H1 (cell line): ENCODE results near the gene QSOX2. TPM values are rescaled to one million over a fixed set of nuclear protein-coding genes. Genes with fewer than 3 reads are reported as not detected.

Source experiments
- CTCF ChIA-PET: fragments of 300-600 bp; sonication (Branson Sonifier 250); formaldehyde crosslinking; loops from one replicate; lab custom pipeline; 2021; ENCODE audit not compliant: partially characterized antibody; lab: Charles Lee
- POLR2A ChIA-PET: fragments of 300-600 bp; sonication (Branson Sonifier 250); formaldehyde crosslinking; loops from one replicate; lab custom pipeline; 2021; ENCODE audit warnings: inconsistent platforms; ENCODE audit not compliant: partially characterized antibody; lab: Charles Lee
- DNase-seq, 2 experiments: peaks; one replicate each; pipeline versions ENCODE4 v3.0.0 to v3.0.0-alpha.2; 2010 to 2022; ENCODE audit warnings: low spot score in 2 of 2, low read depth in 1 of 2, mixed read lengths in 1 of 2
- FAIRE-seq: peaks from 2 replicates; lab custom pipeline; 2011; peaks lifted over from hg19 to GRCh38; lab: Jason Lieb, UNC
- H2AFZ ChIP-seq: 2 replicates; pipeline ENCODE4 v1.8.1; 2012; ENCODE audit warnings: low read length, inconsistent platforms
- H2AK5ac ChIP-seq: 2 replicates; pipeline ENCODE4 v1.6.1; 2013; ENCODE audit warnings: low read depth, low read length
- H2BK120ac ChIP-seq: replicated peaks from 2 replicates; pipeline ENCODE3; 2013; ENCODE audit warnings: low read depth, low read length, inconsistent platforms
- H2BK12ac ChIP-seq: 2 replicates; pipeline ENCODE4 v1.6.1; 2013; ENCODE audit warnings: low read depth, low read length
- H2BK15ac ChIP-seq: 2 replicates; pipeline ENCODE4 v1.6.1; 2013; ENCODE audit warnings: low read length
- H2BK20ac ChIP-seq: 2 replicates; pipeline ENCODE4 v1.6.1; 2013; ENCODE audit warnings: low read length
- H2BK5ac ChIP-seq: 2 replicates; pipeline ENCODE4 v1.6.1; 2013; ENCODE audit warnings: low read depth, low read length
- H3K14ac ChIP-seq: 2 replicates; pipeline ENCODE4 v1.6.1; 2013; ENCODE audit warnings: inconsistent platforms; ENCODE audit not compliant: insufficient read length
- H3K18ac ChIP-seq: 2 replicates; pipeline ENCODE4 v1.6.1; 2013; ENCODE audit warnings: low read length; ENCODE audit errors: extremely low read depth
- H3K23ac ChIP-seq: 2 replicates; pipeline ENCODE4 v1.6.1; 2013; ENCODE audit warnings: inconsistent platforms; ENCODE audit not compliant: insufficient read length
- H3K23me2 ChIP-seq: 2 replicates; pipeline ENCODE4 v1.6.1; 2013; ENCODE audit warnings: low read depth, low read length
- H3K27ac ChIP-seq: 2 replicates; pipeline ENCODE4 v1.6.1; 2011; ENCODE audit warnings: low read depth, low read length, inconsistent platforms
- H3K27me3 ChIP-seq, 4 experiments: replicated peaks in 1 of 4; 1 replicate in 1 of 4; 2 replicates in 3 of 4; pipeline versions ENCODE4 v1.6.1 to v1.8.1; 2011 to 2013; ENCODE audit warnings: low read length in 3 of 4, mild to moderate bottlenecking in 3 of 4, inconsistent platforms in 2 of 4, mixed read lengths in 2 of 4, moderate library complexity in 1 of 4; ENCODE audit not compliant: control insufficient read depth in 3 of 4, insufficient read depth in 3 of 4; ENCODE audit errors: extremely low read depth in 1 of 4
- H3K36me3 ChIP-seq, 4 experiments: 2 replicates each; pipeline versions ENCODE4 v1.6.1 to v1.8.1; 2011 to 2013; ENCODE audit warnings: mild to moderate bottlenecking in 4 of 4, low read length in 3 of 4, moderate library complexity in 2 of 4, control low read depth in 1 of 4, inconsistent platforms in 1 of 4; ENCODE audit not compliant: insufficient read depth in 4 of 4, control insufficient read depth in 2 of 4
- H3K4ac ChIP-seq: replicated peaks from 2 replicates; pipeline ENCODE3; 2013; ENCODE audit warnings: low read length, low read depth, mixed read lengths, inconsistent platforms; ENCODE audit not compliant: insufficient read length
- H3K4me1 ChIP-seq, 4 experiments: replicated peaks in 1 of 4; 1 replicate in 1 of 4; 2 replicates in 3 of 4; pipeline versions ENCODE4 v1.6.1 to v1.8.1; 2011 to 2013; ENCODE audit warnings: low read length in 3 of 4, inconsistent platforms in 2 of 4, mixed read lengths in 1 of 4; ENCODE audit not compliant: insufficient read depth in 4 of 4, control insufficient read depth in 3 of 4
- H3K4me2 ChIP-seq, 2 experiments: 2 replicates each; pipeline versions ENCODE4 v1.6.1 to v1.8.1; 2011 to 2013; ENCODE audit warnings: low read depth in 2 of 2, low read length in 2 of 2, control low read depth in 1 of 2, inconsistent platforms in 1 of 2, mild to moderate bottlenecking in 1 of 2; ENCODE audit not compliant: insufficient read depth in 1 of 2
- H3K4me3 ChIP-seq, 4 experiments: fragments of 200-600, 300-600 bp in 1 of 4; sonication (generic), shearing (Covaris generic), sonication (Bioruptor Twin) in 1 of 4; 2 replicates each; pipeline versions ENCODE4 v1.5.1 to v1.8.1; 2011 to 2016; ENCODE audit warnings: low read length in 4 of 4, low read depth in 3 of 4, control low read depth in 2 of 4, inconsistent platforms in 2 of 4, mild to moderate bottlenecking in 2 of 4, mixed read lengths in 1 of 4, moderate library complexity in 1 of 4; ENCODE audit not compliant: insufficient read depth in 2 of 4; ENCODE audit errors: extremely low read depth in 1 of 4
- H3K56ac ChIP-seq: replicated peaks from 2 replicates; pipeline ENCODE3; 2013; ENCODE audit warnings: low read depth, mild to moderate bottlenecking, mixed read lengths, low read length, inconsistent platforms; ENCODE audit not compliant: insufficient read length
- H3K79me1 ChIP-seq: 2 replicates; pipeline ENCODE4 v1.6.1; 2013; ENCODE audit warnings: low read depth, low read length, control low read depth
- H3K79me2 ChIP-seq, 2 experiments: 2 replicates each; pipeline versions ENCODE4 v1.6.1 to v1.8.1; 2012 to 2013; ENCODE audit warnings: low read length in 2 of 2, mild to moderate bottlenecking in 2 of 2, inconsistent platforms in 1 of 2; ENCODE audit not compliant: insufficient read depth in 2 of 2, control insufficient read depth in 1 of 2
- H3K9ac ChIP-seq, 4 experiments: replicated peaks in 1 of 4; 1 replicate in 1 of 4; 2 replicates in 3 of 4; pipeline versions ENCODE4 v1.6.1 to v1.8.1; 2011 to 2013; ENCODE audit warnings: low read depth in 3 of 4, low read length in 3 of 4, control low read depth in 2 of 4, mild to moderate bottlenecking in 2 of 4, moderate library complexity in 2 of 4, inconsistent platforms in 1 of 4; ENCODE audit errors: extremely low read depth in 1 of 4
- H3K9me3 ChIP-seq, 2 experiments: 2 replicates each; pipeline versions ENCODE4 v1.6.1 to v1.8.1; 2012 to 2013; ENCODE audit warnings: mild to moderate bottlenecking in 2 of 2, moderate library complexity in 2 of 2, control low read depth in 1 of 2, inconsistent platforms in 1 of 2, low read depth in 1 of 2, low read length in 1 of 2, mixed read lengths in 1 of 2; ENCODE audit not compliant: insufficient read depth in 2 of 2
- H4K20me1 ChIP-seq, 2 experiments: replicated peaks in 1 of 2; 2 replicates each; pipeline versions ENCODE3 to v1.8.1; 2011 to 2013; ENCODE audit warnings: inconsistent platforms in 2 of 2, low read length in 2 of 2, mild to moderate bottlenecking in 1 of 2; ENCODE audit not compliant: insufficient read depth in 2 of 2, control insufficient read depth in 1 of 2
- H4K5ac ChIP-seq: 2 replicates; pipeline ENCODE4 v1.6.1; 2013; ENCODE audit warnings: low read length, low read depth, mixed read lengths, inconsistent platforms; ENCODE audit not compliant: insufficient read length
- H4K8ac ChIP-seq: 2 replicates; pipeline ENCODE4 v1.8.0; 2013; ENCODE audit warnings: mild to moderate bottlenecking, moderate library complexity, low read length, inconsistent platforms; ENCODE audit not compliant: insufficient read depth; ENCODE audit errors: extremely low read depth
- H4K91ac ChIP-seq: replicated peaks from 2 replicates; pipeline ENCODE3; 2013; ENCODE audit warnings: low read length, mixed read lengths, inconsistent platforms; ENCODE audit not compliant: insufficient read length
- EGR1 ChIP-seq: IDR thresholded peaks from 2 replicates; pipeline ENCODE4 v1.6.1; 2011; ENCODE audit warnings: low read depth, low read length, borderline replicate concordance
- GABPA ChIP-seq: IDR thresholded peaks from 2 replicates; pipeline ENCODE4 v1.6.1; 2011; ENCODE audit warnings: mild to moderate bottlenecking, low read length, moderate library complexity, borderline replicate concordance; ENCODE audit not compliant: insufficient read depth
- MAFK ChIP-seq: IDR thresholded peaks from 2 replicates; pipeline ENCODE4 v1.6.1; 2012; ENCODE audit warnings: low read depth, mild to moderate bottlenecking, improper control_type of control experiment, low read length
- RAD21 ChIP-seq, 2 experiments: IDR thresholded peaks in 1 of 2; conservative IDR thresholded peaks in 1 of 2; 2 replicates each; pipeline ENCODE4 v1.6.1; 2011; ENCODE audit warnings: low read depth in 2 of 2, low read length in 2 of 2, improper control_type of control experiment in 1 of 2, inconsistent platforms in 1 of 2, mild to moderate bottlenecking in 1 of 2, moderate library complexity in 1 of 2
- WGBS, 2 experiments: shearing (Covaris generic) in 1 of 2; methylation state at CpG; one replicate each; pipeline versions ENCODE4 v1.1.6 to v1.1.7; 2013 to 2015; ENCODE audit warnings: low lambda C conversion rate in 2 of 2, mixed read lengths in 2 of 2, inconsistent platforms in 1 of 2, low coverage in 1 of 2, missing lambda C conversion rate in 1 of 2; ENCODE audit not compliant: insufficient replicate concordance in 2 of 2, insufficient coverage in 1 of 2, insufficient read length in 1 of 2; ENCODE audit errors: extremely low coverage in 1 of 2, missing lambda C conversion rate in 1 of 2; 5-methylcytosine and 5-hydroxymethylcytosine counted together
- polyA plus RNA-seq, 7 experiments: library from polyadenylated mRNA; depleted of rRNA in 3 of 7; stranded (reverse) in 5 of 7; unstranded in 2 of 7; fragments of >200 nt in 5 of 7; fragments of 200-250 nt in 2 of 7; gene quantifications; 1 replicate in 5 of 7; 2 replicates in 1 of 7; 4 replicates in 1 of 7; pipeline versions ENCODE4 v1.2.1 to v1.2.3, GENCODE V29; 2011 to 2013; ENCODE audit warnings: missing spikeins in 2 of 7, mixed read lengths in 2 of 7
- total RNA-seq: library from RNA; stranded (reverse); fragmentation: NEBNext Ultra II Directional; extraction: Animal tissue kit (Norgen Biotek cat#: 25700); gene quantifications from 2 replicates; pipeline ENCODE4 v1.2.1, GENCODE V29; 2021

QSOX2 gene
- total and polyA plus RNA-seq, 2 of the 8 experiments (the other 6 are each of a cell fraction or from before 2014, with no cell fraction given) = 18.0 to 28.6 TPM

DNA sequence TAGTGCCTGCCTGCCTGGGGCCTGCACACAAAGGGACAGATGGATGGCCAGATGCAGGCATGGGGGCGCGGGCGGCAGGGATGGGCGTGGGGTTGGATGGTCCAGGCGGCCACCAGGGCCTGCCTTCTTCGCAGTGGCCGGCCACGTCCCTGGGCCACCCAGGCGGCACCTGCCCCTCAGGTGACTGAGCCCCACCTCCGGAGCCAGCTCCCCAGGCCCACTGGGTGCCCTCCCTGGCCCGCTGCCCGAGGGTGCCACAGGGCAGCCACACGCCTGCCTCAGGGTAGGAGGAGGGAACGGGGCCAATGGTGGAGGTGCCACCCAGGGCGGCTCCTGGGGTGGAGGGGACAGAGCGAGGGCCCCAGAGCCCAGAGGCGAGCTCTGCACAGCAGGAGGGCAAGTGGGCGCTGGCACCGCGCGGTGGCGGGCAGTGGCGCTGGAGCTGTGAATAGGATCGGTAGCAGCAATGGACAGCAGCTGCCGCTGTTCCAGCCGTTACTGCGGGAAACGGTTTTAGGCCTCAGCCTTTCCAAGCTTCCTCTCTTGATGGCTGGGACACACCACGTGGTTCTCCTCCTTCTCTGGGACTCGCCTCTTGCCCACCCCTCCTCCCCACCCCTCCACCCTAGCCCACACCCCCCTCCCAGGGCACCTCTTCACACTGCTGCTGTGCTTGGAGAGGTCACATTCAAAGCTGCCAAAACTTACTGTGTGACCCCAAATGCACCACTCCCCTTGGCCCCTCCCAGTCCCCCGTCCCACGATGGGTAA is 59.8 kb downstream of the QSOX2 start:
- H2BK12ac ChIP-seq = 0 out of 2 replicates have a peak overlapping the region, but pooled peaks have one; percentile 23
- no peak overlapping the region for H2AK5ac ChIP-seq
- H3K56ac ChIP-seq = no peak overlapping the region
- no peaks in the 10 kb centered on the region for H3K9me3 ChIP-seq
- no peak overlapping the region for H3K14ac ChIP-seq
- H2AFZ ChIP-seq = no peak overlapping the region
- H3K23me2 ChIP-seq = no peaks in the 10 kb centered on the region
- TF ChIP-seq GABPA = no peak
- TF ChIP-seq MAFK = no peak
- TF ChIP-seq RAD21 (IDR thresholded peaks at IDR 0.05 in 1 of 2, conservative IDR thresholded peaks at IDR 0.05 in 1 of 2; ENCODE audit: low read depth in 2 of 2, low read length in 2 of 2) = no peak
- no peak for TF ChIP-seq EGR1
- H2BK15ac ChIP-seq = no peak overlapping the region
- H3K79me1 ChIP-seq = no peaks in the 10 kb centered on the region
- no peak overlapping the region for H3K4ac ChIP-seq
- peaks cover 0 to 12% (median 8%) of the 10 kb centered on the region in 4 experiments; a peak in 6 of 7 replicates for H3K27me3 ChIP-seq
- peaks cover 0 to 3% of the 10 kb centered on the region in 2 experiments for H4K20me1 ChIP-seq
- no peak overlapping the region for H3K4me2 ChIP-seq
- no peak overlapping the region for H4K91ac ChIP-seq
- H3K4me3 ChIP-seq = no peak overlapping the region
- no peak overlapping the region for H3K18ac ChIP-seq
- ChIA-PET CTCF (interaction anchor here (0.6 to 8.0 kb wide), 20 partner anchors 8 to 139 kb away, joined by 3 to 62 read pairs (median 4); no protein-coding TSS in a partner anchor), POLR2A (interaction anchor here (1.4 to 2.4 kb wide), 3 partner anchors 10 to 16 kb away, joined by 4 to 5 read pairs (median 5); no protein-coding TSS in a partner anchor)
- WGBS, 2 experiments = 89% methylated on average over 24 of the region's 32 CpGs; no CpG with 5 or more reads in 1 of the 2 experiments
- no peak overlapping the region for H4K5ac ChIP-seq
- H3K9ac ChIP-seq = no peak overlapping the region
- H4K8ac ChIP-seq = no peak overlapping the region
- H2BK20ac ChIP-seq = no peak overlapping the region
- no peak overlapping the region for H3K27ac ChIP-seq
- no peak overlapping the region for H2BK120ac ChIP-seq
- no peaks in the 10 kb centered on the region for H3K36me3 ChIP-seq
- no peak for FAIRE-seq
- no peaks in the 10 kb centered on the region for H3K79me2 ChIP-seq
- no peak overlapping the region for H3K23ac ChIP-seq
- no peak for DNase-seq
- no peak overlapping the region for H2BK5ac ChIP-seq
- H3K4me1 ChIP-seq = peaks cover 0 to 9% (median 2%) of the 10 kb centered on the region in 4 experiments; a peak in 4 of 7 replicates
